ENCODE results near the gene ANKRD62.

- TF ChIP-seq CTCF (IDR thresholded peaks at IDR 0.05; ENCODE audit: low read length) (no peak), EZH2 (IDR thresholded peaks at IDR 0.05; ENCODE audit: borderline replicate concordance, low read length) (no peak)
Observed at GRCh38 chr18:12079491-12080237, 14.0 kb upstream of the ANKRD62 start.
